Activated CD4-positive, alpha-beta T cell treated with anti-CD3 and anti-CD28 coated beads, Interleukin-2, amount 50 U/mL, for 24 hours (primary cell): ENCODE results near the gene TBC1D22A.

Experiments
- DNase-seq, 2 donors: peaks; one replicate each; pipeline ENCODE4 v3.0.0-alpha.2; 2020; ENCODE audit warnings: low read depth in 1 of 2, low spot score in 1 of 2

TBC1D22A gene

GRCh38 chr22:46794491-46794890, 32.0 kb downstream of the TBC1D22A start:
- no peak for DNase-seq

GRCh38 chr22:46795140-46795539, 32.7 kb downstream of the TBC1D22A start:
- DNase-seq: no peak

- no peak for DNase-seq
Measured at GRCh38 chr22:46795845-46796565, 33.6 kb downstream of the TBC1D22A start.

GRCh38 chr22:46796566-46797195, 34.2 kb downstream of the TBC1D22A start:
- no peak for DNase-seq

- DNase-seq: no peak
Measured at GRCh38 chr22:46797355-46797754, 34.9 kb downstream of the TBC1D22A start.

- DNase-seq: no peak
Measured at GRCh38 chr22:46798041-46798365, 35.6 kb downstream of the TBC1D22A start.

- peak; percentile 60 to 65 for DNase-seq
Measured at GRCh38 chr22:46798366-46799350, 36.2 kb downstream of the TBC1D22A start.

GRCh38 chr22:46799626-46800025, 37.2 kb downstream of the TBC1D22A start:
- DNase-seq: no peak

- no peak for DNase-seq
Measured at GRCh38 chr22:46800102-46800857, 37.8 kb downstream of the TBC1D22A start.

- DNase-seq: no peak
Measured at GRCh38 chr22:46801331-46801811, 38.9 kb downstream of the TBC1D22A start.

- no peak for DNase-seq
Measured at GRCh38 chr22:46801826-46802607, 39.6 kb downstream of the TBC1D22A start.

- DNase-seq: no peak
Measured at GRCh38 chr22:46802608-46803027, 40.2 kb downstream of the TBC1D22A start.

GRCh38 chr22:46803031-46803880, 40.8 kb downstream of the TBC1D22A start:
- DNase-seq: peak; percentile 48 to 57

- DNase-seq: no peak
Measured at GRCh38 chr22:46803936-46804335, 41.5 kb downstream of the TBC1D22A start.

GRCh38 chr22:46806794-46807193, 44.3 kb downstream of the TBC1D22A start:
- DNase-seq: no peak

- DNase-seq: no peak
Measured at GRCh38 chr22:46807458-46807857, 45.0 kb downstream of the TBC1D22A start.

GRCh38 chr22:46809153-46809885, 46.9 kb downstream of the TBC1D22A start:
- DNase-seq: no peak
